ENCODE data around the gene ERRFI1.

The ERRFI1 gene

DNA sequence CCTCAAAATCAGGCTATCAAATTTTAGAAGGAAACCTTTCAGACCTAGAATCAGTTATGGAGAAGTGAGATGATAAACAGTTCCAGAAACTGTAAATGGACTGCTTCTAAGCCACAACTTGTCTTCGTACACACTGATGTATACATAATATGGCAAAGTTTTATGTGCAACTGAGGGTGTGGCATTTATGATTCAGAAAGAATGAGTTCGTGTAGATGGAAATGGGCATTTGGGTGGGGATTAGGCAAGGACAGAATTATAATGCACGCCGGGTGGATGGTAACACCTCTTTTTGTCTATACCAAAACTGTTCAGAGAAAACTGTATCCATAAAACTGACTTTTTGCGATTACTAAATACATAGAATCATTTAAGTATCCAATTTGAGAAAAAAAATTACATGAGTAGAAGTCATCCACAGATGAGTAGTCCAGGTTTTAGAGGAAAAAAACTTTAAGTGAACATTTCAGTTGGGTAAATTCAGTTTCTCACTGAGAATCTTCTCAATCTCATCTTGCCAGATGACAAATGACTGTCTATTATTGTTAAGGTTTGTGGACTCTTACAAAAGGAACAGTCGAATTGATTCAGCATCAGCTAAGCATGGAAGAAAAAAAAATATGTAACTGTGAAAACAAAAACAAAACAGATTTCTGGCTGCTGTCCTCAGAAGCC lies 22.5 kb downstream of the ERRFI1 start:
- no peak for DNase-seq (ENCODE audit: low read depth)

DNA sequence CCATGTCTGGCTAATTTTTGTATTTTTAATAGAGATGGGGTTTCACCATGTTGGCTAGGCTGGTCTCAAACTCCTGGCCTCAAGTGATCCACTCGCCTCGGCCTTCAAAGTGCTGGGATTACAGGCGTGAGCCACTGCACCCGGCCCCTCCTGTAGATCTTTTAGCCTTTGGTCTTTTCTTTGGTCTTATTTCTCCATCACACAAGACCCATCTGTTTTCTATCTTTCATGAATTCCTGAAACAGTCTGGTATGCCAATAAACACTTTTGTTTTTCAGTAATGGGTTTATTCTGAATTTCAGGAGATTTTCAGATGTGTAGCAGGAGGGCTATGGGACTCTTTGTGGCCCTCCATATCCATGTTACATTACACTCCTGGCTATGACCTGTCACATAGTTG lies 23.2 kb downstream of the ERRFI1 start:
- no peak for DNase-seq (ENCODE audit: low read depth)

DNA sequence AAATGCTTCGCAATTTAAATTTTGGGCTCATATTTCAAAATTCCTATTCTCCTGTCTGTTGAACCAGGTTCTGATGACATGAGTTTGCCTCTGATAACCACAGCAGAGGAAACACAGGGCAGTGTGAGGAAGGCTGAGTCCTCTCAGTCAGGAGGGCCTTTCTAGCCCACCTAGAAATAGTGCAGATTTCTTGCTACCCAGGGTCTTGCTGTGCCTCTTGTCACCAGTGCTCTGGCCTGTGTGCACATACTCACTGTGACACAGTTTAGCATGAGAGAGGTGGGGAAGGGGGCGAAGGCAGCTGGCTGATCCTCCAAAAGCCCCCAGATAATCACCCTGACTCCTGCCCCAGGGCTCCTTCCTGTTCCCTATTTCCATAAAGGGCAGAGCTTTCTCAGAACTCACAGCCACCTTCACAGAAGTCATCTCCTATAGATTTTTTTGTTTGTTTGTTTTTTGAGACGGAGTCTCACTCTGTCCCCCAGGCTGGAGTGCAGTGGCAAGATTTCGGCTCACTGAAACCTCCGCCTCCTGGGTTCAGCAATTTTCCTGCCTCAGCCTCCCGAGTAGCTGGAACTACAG lies 23.7 kb downstream of the ERRFI1 start:
- DNase-seq (ENCODE audit: low read depth): no peak

DNA sequence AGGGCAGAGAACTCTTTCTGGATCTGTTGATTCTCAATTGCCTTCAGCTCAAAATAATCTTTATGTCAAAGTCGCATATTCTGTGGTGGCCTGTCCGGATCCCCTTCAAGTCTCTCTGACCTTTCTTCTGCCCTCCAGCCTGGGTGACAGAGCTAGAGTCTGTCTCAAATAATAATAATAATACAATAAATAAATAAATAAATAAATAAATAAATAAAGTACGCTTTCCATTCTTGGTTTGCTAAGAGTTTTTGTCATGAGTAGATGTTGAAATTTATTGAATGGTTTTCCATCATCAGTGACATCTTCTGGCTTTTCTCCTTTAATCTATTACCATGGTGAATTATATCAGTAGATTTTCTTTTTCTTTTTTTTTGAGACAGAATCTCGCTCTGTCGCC lies 30.7 kb downstream of the ERRFI1 start:
- no peak for DNase-seq (ENCODE audit: low read depth)

DNA sequence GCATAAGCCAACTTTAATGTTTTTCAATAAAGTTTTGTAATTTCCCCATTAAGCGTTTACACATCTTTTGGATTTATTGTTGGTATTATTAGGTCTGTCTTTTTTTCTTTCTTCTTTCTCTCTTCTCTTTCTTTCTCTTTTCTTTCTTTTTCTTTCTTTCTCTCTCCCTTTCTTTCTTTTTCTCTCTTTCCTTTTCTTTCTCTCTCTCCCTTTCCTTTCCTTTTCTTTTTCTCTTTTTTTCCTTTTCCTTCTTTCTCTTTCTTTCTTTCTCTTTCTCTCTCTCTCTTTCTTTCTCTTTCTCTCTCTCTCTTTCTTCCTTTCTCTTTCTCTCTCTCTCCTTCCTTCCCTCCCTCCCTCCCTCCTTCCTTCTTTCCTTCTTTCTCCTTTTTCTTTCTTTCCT lies 31.3 kb downstream of the ERRFI1 start:
- DNase-seq (ENCODE audit: low read depth): no peak

DNA sequence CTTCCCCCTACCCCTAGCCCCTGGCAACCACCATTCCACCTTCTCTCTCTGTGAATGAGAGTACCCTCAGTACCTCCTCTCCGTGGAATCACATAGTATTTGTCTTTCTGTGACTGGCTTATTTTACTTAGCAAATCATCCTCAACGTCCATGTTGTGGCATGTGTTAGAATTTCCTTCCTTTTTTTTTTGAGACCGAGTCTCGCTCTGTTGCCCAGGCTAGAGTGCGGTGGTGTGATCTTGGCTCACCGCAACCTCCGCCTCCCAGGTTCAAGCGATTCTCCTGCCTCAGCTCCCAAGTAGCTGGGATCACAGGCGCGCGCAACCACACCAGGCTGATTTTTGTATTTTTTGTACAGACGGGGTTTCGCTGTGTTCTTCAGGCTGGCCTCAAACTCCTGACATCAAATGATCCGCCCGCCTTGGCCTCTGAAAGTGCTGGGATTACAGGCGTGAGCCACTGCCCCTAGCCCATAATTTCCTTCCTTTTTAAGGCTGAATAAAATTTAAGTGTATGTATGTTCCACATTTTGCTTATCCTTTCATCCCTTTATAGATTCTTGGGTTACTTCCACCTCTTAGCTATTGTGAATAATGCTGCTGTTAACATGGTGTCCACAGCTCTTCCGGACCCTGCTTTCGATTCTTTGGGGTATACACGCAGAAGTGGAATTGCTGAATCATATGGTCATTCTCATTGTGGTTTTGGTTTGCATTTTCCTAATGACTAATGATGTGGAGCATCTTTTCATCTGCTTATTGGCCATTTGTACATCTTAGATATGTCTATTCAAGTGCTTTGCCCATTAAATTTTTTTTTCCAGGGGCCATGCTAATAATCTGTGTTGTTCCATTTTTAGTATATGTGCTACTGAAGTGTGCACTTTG lies 32.3 kb downstream of the ERRFI1 start:
- DNase-seq (ENCODE audit: low read depth): no peak

DNA sequence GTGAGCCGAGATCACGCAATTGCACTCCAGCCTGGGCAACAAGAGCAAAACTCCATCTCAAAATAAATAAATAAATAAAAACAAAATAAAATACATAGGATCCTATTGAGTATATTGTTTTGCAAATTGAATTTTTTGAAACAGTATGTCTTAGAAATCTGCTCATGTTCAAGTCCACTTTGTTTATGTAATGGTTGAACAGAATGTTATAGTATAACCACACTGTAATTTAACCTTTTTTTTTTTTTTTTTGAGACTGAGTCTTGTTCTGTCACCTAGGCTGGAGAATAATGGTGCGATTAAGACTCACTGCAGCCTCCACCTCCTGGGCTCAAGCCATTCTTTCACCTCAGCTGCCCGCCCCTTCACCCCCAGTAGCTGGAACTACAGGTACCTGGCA lies 33.2 kb downstream of the ERRFI1 start:
- DNase-seq (ENCODE audit: low read depth): no peak

DNA sequence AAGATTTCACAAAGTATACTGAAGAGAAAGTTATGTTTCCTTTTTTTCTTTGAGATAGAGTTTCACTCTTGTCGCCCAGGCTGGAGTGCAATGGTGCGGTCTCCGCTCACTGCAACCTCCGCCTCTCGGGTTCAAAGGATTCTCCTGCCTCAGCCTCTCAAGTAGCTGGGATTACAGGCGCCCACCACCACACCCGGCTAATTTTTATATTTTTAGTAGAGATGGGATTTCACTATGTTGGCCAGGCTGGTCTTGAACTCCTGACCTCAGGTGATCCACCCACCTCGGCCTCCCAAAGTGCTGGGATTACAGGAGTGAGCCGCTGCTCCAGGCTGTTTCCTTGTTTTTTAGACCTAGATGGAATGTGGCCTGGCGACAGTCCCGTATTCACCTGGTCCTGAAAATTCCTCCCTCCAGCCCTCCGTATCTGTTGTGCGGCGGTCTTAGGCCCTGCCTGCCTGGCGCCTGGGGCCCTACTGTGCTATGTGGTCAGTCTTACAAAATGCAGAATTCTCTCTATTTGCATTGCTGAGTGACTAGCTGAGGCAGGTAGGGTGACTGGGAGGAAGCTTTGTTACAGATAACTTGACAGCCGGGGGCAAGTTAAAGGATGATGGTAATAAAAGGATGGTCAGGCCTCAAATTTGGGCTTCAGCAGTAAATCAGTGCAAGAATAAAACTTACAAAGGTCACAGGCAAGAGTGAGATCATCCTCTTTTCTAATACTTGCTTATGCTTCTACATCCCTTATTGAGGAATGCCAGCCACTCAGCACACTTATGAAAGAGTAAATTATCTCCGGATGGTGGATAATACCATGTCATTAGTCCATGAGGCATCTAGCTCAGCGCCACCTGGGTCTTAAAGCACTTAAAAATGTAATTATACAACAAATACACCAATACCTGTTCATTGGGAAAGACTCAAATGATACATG lies 34.3 kb downstream of the ERRFI1 start:
- DNase-seq (ENCODE audit: low read depth): no peak

DNA sequence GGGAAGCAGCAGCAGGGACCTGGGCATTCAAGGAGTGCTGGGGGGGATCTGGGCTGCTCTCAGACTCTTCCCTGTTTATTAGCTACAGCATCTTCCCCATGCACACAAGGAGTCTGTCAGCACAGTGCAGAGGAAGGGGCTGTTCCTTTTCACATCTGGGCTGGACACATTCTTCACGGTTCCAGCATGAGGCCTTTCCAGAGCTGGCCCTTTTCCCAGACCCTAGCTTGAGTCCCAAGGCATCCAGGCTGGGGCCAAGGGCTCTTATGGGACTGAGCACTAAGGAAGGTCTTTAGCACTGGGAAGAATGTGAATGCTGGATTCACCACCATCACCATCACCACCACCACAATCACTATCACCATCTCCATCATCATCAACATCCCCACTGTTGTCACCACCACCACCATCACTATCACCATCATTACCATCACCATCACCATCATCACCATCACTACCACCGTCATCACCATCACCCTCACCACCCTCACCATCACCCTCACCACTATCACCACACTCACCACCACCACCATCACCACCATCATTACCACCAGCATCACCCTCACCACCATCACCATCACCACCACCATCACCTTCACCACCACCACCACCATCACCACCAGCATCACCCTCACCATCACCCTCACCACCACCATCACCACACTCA lies 36.2 kb downstream of the ERRFI1 start:
- no peak for DNase-seq (ENCODE audit: low read depth)

DNA sequence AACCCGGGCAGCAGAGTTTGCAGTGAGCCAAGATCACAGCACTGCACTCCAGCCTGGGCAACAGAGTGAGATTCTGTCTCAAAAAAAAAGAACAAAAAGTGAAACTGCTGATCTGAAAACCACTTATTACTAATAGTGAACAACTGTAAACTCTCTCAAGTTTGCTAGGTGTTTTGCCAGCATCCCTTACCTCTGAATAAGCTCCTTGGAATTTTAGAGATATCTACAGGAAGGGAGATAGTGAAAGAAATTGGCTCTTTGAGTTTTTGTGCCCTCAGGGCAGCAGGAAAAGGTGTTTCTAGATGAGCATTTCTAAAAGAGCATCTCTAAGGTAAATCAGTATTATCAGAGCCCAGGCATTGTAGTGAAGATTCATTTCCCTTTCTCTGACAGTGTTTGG lies 37.5 kb downstream of the ERRFI1 start:
- no peak for DNase-seq (ENCODE audit: low read depth)

DNA sequence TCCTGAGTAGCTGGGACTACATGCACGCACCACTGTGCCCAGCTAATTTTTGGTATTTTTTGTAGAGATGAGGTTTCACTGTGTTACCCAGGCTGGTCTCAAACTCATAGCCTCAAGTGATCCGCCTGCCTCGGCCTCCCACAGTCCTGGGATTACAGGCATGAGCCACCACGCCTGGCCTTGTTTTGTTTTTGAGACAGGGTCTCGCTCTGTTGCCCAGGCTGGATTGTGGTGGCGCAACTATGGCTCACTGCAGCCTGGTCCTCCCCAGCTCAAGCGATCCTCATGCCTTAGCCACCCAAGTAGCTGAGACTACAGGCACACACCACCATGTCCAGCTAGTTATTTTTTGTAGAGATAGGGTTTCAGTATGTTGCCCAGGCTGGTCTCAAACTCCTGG lies 38.6 kb downstream of the ERRFI1 start:
- DNase-seq (ENCODE audit: low read depth): no peak

DNA sequence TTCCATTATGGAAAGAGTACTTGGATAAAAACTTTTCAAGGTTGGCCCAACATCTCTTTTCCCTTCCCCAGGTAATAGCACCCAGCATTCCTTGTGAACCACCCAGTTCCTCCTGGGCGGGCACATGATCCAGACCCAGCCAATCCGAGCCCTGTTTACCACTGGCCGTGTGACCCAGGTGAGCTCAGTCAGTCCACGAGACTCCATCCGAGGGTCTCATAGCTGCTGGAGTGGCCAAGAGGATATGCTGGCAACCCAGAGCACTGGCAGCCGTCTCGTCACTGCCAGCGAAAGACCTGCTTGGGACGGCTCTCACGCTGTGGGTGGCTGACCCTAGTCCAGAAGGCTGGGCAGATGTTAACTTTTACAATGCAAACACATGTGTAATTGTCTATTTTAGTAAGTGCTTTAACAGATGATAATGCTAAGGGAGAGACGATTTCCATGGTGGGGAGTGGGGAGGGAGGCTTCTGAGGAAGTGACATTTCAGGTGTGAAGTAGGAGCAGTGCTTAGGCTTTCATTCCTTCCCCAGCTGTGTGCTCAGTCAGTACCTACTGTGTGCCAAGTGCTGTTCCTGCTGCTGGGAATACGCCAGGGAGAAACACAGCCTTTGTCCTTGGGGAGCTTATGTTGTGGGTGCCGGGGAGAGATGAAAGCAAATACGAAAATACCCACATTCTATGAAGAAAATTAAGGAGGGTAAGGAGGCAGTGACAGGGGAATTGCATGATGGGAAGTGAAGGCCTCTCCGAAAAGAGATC lies 40.1 kb downstream of the ERRFI1 start:
- no peak for DNase-seq (ENCODE audit: low read depth)

DNA sequence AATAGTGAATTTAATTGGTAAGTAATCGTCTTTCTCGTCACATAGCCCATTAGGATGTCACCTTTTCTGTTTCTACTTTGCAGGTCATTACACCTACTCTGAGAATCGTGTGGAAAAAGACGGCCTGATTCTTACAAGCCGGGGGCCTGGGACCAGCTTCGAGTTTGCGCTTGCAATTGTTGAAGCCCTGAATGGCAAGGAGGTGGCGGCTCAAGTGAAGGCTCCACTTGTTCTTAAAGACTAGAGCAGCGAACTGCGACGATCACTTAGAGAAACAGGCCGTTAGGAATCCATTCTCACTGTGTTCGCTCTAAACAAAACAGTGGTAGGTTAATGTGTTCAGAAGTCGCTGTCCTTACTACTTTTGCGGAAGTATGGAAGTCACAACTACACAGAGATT lies 41.3 kb downstream of the ERRFI1 start:
- no peak for DNase-seq (ENCODE audit: low read depth)

DNA sequence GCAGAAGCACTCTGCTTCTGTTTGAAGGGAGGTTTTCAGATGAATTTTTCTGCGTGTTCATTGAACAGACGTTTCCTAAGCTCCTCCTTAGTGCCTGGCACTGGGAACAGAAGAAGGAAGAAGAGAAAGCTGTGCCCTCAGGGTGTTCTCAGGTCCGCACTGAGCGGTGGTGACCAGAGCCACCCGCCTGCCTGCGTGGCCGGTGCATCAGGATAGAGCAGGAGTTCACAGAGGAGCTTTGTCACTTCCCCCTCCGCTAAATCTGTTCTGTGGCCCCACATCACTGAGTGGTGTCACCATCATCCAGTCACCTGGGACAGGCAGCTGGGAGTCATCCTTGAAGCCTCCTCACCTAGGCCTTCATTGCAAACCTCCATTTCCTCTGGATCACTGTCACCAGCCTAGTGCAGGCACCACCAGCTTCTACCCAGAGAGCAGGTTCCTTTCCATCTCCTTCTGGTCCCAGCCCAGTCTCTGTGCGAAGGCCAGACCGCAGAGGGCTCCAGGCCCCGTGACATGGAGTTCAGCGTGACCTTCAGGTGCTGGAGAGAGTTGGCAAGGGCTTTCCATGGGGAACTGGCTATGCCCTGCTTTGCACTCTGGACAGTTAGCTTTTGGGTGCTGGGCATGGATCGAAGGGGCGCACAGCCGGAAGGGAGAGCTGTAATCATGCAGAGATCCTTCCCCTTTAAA lies 42.9 kb downstream of the ERRFI1 start:
- no peak for DNase-seq (ENCODE audit: low read depth)

DNA sequence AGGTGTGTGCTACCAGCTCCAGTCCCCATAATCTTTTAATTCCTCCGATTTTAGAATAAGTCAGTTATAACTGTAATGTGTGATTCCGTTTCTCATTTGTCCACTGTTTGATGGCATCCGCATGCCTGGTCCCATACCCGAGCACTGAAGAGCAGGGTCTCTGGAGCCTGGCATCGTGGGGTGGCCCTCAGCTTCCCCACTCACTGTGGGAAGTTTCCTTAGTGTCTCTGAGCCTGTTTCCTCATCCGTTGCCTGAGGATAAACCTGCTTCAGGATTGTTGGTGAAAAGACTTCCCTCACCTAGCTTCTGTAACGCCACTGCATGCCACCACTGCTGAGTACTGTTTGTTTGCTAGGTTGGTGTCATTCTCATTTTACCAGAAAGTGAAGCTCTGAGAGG lies 45.1 kb downstream of the ERRFI1 start:
- no peak for DNase-seq (ENCODE audit: low read depth)

DNA sequence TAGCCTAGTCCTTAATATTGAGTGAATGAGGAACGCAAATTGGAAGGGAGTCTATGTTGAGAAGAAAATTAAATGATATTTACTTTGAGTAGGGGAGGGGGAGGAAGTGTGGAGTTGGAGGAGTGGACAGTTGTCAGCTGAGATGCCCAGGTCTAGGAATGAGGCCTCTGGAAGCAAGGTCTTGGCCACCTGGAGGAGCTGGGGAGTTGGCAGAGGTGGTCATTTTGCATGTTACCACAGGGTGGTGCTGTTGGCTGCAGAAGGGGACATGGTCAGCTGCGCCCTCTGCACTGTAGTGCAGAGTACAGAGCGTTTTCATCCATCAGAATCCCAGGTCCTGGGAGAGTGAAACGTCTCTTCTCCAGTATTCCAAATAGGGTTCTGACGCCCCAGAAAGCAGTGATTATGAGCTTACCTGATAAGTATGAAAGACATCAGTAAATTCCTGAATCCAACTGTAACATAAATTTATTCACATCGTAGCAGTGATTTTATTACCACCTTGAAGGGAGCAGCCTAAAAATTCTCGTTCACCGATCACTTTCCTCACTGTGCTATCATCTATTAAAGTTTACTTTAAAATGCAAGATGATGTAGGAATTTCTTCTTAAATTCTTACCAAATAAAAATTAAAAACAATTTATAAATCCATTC lies 50.8 kb downstream of the ERRFI1 start:
- no peak for DNase-seq (ENCODE audit: low read depth)

DNA sequence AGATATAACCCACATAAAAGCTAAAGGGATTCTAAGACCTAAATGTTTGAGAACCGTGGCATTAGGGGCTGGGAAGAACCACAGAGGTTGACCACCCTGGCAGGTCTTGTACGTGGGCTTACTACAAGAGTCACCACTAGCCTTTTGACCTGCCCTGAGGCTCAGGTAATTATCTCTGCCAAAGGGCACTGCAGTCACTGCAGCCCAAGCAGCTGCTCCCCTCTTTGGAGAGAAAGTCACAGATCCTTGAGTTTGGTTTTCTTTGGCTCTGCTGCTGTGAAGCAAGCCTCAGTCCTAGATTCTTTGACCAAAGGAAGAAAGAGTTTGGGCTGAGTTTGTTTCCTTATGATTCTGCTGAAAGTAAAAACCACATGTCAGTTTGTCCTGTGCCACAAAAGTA lies 53.0 kb downstream of the ERRFI1 start:
- no peak for DNase-seq (ENCODE audit: low read depth)

DNA sequence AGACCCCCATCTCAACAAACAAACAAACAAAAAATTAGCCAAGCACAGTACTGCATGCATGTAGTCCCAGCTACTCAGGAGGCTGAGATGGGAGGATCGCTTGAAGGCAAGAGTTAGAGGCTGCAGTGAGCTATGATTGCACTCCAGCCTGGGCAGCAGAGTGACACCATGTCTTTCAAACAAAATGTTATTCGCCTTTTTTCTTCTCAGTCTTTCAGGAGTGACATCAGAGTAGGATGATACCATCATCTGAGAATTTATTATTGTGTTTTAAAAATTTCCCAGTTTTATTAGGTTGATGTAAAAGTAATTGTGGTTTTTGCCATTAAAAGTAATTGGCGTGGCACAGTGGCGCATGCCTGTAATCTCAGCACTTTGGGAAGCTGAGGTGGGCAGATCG lies 53.8 kb downstream of the ERRFI1 start:
- no peak for DNase-seq (ENCODE audit: low read depth)

DNA sequence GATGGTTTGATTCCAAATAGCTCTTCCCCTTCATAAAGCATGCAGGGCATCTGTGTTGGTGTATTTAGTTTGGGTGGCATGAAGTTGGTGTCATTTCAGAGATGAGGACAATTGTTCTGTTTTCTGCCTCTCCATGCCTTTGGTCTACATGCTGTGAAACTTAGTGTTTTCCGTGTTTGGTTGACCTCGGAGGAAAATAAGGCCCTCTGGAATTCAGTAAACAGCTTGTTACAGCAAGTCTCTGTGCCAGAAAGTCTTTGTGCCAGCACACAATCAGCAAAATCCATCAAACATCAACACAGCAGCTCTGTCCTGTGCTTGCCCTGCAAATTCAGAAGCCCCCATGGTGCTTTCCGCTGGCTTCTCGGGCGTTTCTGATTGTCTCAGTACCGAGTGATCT lies 55.1 kb downstream of the ERRFI1 start:
- no peak for DNase-seq (ENCODE audit: low read depth)

DNA sequence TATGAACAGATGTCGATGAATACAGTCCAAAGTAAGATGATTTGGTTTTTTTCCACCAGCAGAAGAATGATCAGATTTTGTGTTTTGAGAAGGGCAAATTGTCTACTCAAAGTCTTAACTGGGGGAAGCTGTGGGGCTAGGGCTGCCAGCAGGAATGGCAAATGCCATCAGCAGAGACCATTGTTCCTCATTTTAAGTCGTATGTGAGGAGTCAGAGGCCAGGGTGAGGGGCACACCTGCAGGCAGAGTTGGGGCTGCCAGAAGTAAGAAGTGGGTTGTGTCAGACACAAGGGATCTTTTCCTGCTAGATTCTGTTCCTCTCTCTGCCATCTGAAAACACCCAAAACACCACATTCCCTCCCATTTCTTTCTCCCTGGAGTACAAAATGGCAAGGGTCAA lies 55.9 kb downstream of the ERRFI1 start:
- DNase-seq (ENCODE audit: low read depth): no peak
